Fibroblast of skin of back (primary cell): ENCODE results near the gene TAF10. TPM values are rescaled to one million over a fixed set of nuclear protein-coding genes. Genes with fewer than 3 reads are reported as not detected.

Experiments
- DNase-seq: peaks from one replicate; pipeline ENCODE4 v3.0.0-alpha.2; 2013
- polyA plus RNA-seq, 2 experiments: library from polyadenylated mRNA; unstranded; fragments of 120-200 nt; gene quantifications; one replicate each; pipeline ENCODE4 v1.2.1, GENCODE V29; 2013; ENCODE audit not compliant: insufficient read length in 2 of 2

TAF10 gene
- polyA plus RNA-seq (2013, experiment 1 of 2; ENCODE audit: insufficient read length), result 108 TPM
- 117 TPM for polyA plus RNA-seq (2013, experiment 2 of 2; ENCODE audit: insufficient read length)

DNA sequence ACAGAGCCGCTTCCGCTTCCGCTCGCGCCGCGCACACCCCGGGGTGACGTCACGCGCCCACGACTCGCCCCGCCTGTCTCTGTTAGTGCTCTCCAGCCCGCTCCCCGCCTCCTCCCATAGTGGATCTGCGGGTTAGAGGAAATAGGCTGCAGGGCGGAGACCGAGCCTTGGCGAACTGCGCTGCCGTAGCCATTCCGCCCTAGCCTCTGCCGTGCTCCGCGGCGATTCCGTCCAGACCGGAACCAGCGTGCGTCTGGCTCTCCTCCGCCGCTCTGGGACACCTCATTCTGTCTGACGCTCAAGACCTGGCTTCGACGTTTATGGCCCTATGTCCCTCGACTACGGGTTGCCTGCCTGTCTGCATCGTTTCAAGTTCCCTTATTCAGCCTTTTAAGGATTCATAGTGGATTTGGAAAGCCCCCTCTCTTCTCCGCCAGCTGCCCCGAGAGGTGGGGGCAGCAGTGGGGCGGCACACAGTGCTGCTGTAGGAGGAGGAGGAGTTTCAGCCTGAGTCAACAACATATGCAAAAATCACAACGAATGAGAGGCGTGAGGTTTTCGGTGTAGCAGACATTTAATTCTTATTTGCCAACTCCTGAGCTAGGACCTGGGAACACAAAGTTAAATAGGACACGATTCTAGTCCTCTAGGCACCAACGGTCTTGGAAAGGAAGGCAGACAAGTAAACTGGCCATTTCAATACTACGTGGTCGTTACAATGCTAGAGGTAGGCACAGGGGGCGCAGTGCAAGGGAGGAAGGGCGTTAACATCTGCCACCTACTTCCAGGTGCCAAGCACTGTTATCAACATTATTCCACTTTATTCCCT lies at the start of gene TAF10:
Gene TAF10, minus strand, starts transcription at position 4 of the 829 bp plus-strand sequence. CDS start 27 bp downstream, outside the sequence.
- peak; percentile 97 for DNase-seq

DNA sequence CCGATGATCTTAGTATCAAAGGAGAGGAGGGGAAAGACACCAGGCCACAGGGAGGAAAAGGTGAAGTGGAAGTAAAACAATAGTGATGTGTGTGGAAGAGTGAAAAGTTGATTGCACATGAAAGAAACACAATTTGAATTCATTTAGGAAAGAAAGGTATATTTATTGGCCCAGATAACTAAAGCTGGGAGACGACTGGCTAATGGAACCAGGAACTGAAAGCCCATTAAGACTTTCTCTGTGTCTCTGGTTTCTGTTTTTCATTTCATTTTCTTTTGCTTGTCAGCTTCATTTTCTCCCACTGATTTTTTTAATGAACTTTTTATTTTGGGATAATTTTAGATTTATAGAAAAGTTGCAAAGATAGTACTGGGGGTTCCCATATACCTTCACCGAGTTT lies 48.7 kb upstream of the TAF10 start:
- DNase-seq, result no peak

DNA sequence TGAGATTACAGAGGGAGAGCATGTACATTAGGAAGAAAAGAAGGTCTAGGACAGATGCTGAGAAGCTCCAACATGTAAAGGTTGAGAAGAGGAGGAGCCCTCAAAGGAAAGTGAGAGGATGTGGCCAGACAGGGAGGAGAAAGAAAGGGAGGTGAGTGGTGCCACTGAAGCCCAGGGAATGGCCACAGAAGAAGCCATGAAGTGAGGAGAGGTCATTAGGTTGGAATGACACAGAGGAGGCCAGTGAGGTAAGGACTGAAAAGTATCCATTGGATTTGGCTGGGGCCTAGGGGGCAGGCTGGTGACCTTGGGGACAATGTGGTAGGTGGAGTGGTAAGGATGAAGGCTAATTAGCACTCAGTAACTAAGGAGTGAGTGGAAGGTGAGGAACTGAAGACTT lies 46.6 kb upstream of the TAF10 start:
- DNase-seq, result no peak

DNA sequence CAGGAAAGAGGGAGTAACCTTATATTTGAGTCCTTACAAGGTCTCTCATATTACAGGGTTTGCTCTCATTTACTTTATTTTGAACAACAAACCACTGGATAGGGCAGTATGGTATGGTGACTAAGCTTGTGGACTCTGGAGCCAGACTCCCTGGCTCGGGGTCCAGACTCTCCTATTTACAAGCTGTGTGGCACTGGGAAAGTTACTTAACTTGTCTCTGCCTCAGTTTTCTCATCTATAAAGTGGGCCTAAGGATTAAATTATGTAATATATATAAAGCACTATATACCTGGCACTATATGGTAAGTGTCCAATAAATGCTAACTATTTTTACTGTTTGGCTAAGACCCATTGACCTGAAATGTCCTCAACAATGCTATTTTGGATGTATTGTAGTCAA lies 45.3 kb upstream of the TAF10 start:
- peak; percentile 27 for DNase-seq

DNA sequence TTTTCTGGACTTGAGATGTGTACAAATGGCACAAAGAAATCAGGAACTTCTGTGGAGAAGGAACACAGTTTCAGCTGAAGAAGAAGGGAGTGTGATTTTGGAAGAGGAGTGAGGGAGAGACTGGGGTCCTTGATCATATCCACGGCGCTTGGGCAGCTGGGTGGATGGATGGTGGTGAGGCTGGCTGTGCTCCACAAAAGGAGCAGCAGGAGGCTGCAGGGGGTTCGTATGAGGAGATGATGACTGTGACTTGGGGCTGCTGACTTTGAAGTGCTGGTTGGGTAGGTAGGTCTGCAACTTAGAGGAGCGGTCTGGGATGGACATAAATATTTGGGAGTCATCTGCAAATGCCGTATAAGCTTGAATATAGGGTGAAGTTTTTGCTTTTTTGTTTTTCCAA lies 44.9 kb upstream of the TAF10 start:
- DNase-seq, result no peak

DNA sequence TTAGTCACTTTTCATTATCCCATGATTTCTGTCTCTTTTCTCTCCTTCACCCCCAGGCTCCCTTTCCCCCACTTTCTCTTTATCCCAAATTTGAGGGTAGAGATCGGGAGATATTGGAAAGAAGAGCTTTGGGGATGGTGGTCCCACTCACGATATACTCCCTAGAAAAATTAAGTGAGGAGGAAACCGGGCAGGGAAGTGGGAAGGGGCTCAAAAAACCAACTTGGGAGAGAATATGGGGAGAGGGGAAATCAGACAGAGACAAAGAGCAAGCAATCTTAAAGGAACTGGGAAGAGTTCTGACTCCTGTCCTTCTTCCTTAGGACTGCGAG lies 44.5 kb upstream of the TAF10 start:
- no peak for DNase-seq

DNA sequence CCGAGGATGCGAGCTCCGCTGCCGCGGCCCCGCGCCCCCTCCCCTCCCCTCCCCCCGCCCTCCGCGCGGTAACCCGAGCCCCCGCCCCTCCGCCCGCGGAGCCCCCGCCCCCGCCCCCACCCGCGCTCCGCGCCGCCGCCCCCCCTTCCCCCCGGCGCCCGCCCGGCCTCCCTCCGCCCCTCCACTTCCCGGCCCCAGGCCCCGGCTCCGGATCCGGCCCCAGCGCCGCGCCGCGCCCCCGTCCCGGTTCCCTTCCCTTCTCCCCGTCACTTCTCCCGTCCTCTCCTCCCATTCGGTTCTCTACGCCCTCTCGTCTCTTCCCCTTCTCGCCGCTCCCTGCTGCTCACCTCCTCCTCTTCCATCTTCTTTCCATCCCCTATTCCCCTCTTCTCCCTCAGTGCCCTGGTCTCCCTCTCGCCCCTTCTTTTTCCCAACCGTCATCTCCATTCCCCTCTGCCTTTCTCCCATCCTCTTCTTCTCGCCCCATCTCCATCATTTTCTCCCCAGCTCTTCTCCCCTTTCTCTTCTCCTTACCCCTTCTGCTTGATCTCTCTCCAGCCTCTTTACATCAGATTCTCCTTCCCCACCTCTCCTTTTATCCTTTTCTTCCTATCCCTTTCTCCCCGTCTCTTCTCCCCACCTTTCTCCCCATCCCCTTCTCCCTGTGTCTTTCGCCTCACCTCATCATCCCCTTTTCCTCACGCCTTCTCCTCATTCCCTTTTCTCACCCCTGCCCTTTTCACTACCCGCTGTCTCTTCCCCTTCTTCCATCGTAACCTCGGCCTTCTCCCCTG lies 44.0 kb upstream of the TAF10 start, which contains the start of gene DCHS1:
Gene DCHS1, minus strand, starts transcription at position 20 of the 794 bp plus-strand sequence. CDS start 14,196 bp downstream, outside the sequence.
- peak; percentile 17 for DNase-seq

DNA sequence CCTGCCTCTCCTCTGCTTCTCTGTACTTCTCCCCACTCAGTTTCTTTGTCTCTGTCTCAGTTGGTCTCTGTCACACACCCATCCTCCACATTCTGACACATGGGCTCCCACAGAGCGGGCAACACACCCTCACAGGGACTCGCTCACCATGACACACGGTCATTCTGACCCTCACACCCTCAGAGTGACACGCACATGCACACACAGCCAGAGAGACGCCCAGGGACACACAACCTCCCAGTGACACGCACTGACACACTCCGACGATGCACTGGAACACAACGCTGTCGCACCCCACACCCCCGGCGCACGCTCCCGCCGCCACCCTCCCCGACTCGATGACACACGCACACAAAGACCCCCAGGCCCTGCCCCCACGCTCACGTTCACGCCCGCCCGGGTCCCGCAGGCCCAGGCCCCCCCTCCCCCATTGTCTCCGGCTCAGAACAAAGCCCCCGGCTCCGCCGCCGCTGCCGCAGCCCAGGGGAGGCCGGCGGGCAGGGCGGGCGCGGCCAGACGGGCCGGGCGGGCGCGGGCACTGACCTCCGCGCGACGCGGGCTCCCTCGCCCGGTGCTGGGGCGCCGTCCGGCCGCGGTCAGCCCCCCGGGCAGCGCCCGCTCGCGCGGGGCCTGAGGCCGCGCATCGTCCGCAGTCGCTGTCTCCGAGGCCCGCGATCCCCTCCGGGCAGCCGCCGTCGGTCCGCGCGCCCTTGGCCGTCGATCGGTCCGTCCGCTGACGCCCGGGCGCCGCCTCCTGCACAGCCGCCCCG lies 43.2 kb upstream of the TAF10 start:
- DNase-seq, result peak; percentile 61

DNA sequence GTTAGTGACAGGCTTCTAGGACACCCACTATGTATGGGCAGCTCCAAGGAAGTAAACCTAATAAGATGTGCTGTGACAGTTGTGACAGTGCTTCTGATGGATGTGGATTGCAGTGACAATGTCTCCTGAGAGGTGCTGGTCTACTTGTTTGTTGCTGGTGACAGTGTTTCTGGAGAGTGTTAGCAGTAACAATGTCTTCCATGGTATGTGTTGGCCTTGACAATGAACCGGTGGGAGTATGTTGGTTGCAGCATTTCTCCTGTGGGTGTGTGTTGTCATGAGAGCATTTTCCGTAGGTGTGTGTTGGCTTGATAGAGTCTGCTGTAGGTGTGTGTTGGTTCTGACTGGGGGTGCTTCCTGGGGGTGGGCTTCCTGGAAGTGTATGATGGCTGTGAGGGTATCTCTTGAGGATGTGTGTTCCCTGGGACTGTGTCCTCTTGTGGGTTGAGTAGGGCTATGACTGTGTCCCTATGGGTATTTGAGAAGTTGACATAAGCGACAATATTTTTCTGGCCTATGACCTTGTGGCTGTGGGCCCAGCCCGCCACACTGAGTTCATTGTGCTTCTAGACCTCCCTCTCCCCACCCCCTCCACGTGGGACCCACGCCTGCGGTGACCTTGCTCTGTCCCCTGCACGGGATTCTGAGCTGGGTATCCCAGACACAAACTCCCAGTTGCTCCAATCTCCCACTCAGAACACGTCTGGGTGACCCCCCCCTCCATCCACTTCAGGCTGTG lies 42.4 kb upstream of the TAF10 start:
- DNase-seq, result no peak

DNA sequence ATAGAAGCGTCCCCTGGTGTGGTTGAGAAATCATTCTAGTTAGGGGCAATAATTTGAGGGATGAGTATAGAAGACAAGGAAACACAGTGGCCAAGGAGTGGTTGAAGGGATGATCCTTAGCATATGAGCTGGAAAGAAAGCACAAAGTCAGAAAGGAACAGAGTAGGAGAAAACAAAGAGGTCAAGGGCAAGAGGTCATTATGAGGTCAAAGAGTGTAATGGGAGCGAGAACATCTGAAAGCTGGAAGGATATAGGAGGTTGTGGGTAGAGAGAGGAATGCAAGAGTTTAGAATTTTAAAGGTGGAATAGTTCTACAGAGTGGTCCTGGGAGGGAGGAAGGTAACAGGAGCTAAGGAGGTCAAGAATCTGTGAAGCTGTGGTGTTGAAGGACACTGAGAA lies 41.6 kb upstream of the TAF10 start:
- no peak for DNase-seq

DNA sequence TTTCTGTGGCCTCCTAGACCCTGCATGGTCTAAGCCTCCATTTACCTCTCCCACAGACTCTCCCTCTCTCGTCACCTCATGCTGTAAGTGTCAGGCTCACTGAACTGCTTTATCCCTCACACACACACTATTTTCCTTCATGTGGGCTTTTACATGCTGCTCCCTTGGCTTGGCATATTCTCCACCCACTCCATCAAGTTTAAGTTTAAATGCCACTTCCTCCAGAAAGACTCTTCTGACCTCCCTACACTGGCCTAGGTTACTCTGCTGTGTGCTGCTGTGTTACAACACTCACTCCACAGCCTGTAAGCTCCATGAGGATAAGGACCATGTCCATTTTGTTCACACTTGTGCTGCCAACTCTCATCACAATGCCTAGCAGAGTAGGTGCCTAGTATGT lies 41.1 kb upstream of the TAF10 start:
- no peak for DNase-seq

DNA sequence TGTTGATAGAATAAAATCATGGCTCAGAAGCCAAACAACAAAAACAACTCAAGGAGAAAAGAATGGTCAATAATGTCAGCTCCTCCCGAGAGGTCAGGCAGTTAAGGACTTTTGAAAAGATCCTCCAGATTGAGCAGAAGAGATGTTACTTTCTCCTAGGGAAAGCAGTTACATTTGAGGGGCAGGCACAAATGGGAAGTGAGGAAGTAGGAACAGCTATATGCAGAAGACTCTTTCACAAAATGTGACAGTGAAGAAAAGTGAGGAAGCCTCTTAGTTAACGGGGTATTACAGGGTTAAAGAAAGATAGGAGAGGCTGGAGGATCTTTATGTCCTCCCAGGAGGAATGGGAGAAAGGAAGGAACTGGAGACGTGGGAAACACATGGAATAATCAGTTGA lies 40.2 kb upstream of the TAF10 start:
- DNase-seq, result no peak

DNA sequence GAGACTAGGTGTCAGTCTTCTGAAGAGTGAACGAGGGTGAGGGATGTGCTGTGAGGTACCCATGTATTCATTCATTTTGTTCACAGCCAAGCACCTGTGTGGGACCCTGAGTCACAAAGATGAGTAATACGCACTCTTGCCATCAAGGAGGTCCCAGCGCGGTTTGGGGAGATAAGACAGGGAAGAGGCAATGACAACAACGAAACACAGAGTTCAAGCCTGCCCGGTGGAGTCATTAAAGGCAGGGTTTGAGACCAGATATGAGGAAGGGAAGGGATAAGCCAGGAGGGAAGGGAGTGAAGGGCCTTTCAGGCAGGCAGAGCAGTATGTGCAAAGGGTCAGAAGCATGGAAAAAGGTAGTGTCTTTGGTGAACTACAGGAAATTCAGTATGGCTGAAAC lies 39.0 kb upstream of the TAF10 start:
- DNase-seq, result no peak

DNA sequence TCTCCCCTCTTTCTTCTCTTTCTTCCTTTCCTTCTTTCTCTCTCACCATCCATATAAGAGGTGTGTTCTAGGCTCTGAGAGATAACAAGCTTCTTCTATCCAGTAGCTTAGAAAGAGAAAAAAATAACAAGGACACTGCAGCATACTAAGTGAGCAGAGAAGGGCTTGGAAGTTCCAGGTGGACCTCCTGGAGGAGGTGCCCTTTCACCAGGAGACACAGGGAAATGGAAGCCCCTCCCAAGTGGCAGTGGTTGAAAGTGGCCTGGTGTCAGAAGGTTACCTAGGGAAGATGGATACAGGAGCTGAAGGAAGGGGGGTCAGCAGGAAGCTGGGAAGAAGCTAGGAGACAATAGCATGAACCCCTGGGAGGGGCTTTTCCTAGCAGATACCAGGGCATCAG lies 38.1 kb upstream of the TAF10 start:
- no peak for DNase-seq

DNA sequence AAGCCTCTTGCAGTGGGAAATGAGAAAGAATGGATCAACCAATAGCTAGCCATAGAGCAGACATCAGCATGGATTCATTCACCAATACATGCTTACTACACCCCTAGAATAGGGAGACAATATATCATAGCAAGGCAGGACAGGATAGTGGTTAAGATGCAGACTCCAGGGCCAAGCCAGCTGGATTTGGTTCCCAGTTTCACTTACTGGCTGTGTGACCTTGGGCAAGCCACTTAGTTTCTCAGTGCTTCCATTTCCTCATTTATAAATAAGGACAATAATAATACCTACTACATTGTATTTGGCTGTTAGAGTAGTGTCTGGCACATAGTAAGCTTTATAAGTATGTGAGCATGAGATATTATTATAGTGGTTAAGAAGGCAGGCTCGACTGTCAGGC lies 36.5 kb upstream of the TAF10 start:
- DNase-seq, result no peak

DNA sequence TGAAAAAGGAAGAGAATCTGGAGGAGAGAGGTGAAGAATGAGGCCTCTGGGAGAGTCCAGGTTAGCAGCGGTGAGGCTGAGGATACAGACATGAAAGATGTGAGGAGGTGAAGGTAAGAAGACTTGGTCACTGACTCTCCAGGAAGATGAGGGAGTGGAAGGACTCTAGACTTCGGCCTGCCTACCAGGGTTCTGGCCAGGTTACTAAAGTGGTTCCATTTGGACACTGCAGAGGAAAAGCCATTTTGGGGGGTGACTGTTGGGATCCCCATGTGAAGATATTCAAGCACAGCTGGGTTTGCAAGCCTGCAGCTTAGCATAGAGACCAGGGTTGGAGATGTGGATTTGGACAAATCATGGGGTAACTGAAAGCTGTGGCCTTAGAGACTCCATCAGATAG lies 35.8 kb upstream of the TAF10 start:
- no peak for DNase-seq

DNA sequence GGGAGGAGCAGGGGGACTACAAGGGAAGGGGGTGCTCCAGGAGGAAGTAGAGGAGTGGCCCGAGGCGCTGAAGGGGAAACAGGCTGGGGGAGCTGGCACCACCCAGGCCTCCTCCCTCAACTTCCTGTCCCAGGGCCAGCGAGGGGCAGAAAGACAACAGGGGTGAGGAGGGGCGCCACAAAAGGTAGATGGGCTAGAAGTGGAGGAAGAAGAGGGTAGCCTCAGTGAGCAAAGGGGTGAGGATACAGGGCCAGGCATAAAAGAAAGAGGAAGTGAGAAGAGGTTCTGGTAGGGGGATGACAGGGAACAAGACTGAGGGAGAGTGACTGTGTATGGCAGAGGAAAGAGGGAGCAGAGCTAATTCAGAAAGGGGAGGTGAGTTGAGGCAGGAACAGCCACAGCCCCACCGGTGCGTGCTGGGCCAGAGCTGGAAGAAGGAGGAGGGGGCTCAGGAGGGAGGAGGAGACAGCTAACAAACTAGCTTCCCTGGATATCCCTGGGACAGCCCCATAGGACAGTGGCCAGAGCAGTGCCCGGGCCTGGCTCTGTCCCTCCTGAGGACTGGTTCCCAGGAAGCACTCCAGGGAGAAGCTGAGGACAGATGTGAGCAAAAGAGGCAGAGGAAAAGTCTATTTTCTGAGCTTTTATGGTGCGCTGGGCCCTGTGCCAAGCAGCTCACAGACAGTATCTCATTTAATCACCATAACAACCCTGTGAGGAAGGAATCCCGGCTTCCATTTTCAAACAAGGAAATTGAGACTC lies 35.1 kb upstream of the TAF10 start:
- DNase-seq, result peak; percentile 43

DNA sequence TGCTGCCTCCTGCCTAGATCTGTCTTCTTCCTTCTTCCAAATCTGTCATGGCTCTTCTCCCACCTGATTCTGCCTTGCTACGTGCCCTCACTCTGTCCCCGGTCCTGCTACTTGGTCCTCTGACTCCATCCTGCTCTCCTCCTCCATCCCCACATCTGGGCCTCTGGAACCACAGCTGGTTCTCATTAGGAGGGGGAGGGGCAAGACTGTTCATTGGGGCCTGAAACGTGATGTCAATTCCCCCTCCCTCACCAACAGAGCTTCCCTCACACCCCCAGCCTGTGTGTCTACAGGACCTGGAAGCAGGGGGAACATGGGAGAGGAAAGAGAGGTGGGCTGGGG lies 34.5 kb upstream of the TAF10 start:
- peak; percentile 70 for DNase-seq

DNA sequence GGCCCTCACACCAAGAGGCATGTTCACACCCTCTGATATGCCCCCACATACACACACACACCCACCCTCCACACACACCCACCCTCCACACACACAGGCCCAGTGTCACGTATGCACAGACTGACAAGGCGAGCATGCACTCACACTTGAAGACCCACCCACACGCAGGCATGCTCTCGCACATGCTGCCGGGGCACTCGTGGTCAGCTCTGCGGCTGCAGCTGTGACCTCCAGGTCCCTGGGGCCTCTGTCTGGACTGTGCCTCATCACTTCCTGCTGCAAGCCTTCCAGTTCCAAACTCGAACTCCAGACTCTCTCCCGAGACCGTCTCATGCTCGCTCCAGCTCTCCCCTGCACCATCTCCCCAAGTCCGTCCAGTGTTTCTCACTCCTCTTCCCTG lies 34.1 kb upstream of the TAF10 start:
- peak; percentile 61 for DNase-seq

DNA sequence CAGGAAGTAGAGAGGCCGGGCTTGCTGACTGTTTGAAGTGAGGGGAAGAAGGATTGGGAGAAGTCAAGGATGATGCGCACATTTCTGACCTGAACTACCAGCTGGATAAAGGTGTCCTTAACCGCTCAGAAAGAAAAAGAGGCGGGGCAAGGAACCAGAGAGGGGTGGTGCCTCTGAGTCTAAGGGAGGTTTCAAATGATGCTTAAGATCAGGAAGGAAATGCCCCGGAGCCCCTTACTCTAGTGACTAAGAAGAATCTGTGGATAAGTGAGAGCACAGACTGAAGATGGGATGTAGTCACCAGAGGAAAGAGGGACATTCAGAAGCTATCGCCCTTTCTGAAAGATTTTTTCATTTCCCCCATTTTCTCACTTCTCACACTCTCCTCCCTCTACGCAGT lies 30.9 kb upstream of the TAF10 start:
- DNase-seq, result no peak

DNA sequence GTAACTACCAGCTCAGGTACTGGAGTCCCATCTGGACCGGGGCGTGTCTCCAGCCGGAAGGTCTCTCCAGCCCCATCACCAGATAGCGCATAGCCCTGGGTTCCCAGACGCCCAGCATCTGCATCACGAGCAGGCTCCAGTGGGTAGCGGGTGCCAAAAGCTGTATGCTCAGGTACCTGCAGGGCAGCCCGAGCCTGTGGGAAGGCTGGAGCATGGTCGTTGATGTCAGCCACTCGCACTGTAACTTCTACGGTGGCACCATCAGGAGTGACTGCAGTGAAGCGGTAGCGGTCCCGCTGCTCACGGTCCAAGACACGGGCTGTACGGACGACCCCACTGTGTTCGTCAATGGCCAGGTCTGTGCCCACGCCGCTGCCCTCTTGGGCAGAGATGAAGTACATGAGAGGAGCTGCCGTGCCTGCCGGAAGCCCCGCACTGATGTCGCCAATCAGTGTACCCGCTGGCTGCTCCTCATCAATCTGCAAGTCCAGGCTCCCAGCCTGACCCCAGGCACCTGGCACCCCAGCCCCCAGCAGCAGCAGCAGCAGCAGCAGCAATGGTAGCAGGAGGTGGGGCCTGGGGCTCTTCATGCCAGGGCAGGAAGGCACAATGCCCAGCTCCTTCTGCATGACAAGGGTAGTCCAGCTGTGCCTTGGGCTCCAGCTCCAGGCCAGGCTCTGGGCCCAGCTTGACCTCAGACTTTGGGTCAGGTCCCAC lies 29.1 kb upstream of the TAF10 start:
- DNase-seq, result no peak
